ENCODE data around the gene CBR1.

DNA sequence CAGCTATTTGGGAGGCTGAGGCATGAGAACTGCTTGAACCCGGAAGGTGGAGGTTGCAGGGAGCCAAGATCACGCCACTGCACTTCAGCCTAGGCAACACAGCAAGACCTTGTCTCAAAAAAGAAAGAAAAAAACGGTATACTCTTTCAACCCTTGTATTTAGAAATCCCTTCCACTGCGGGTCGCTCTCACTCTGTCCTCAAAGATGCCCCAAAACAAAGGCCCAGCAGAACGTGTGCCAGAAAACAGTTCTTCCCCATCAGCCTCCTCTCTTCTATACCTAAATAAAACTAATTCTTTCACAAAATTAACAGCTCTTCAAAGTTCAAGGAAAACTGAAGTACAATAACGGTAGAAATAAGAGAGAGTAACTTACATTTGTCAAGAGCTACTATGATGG is 22.7 kb upstream of the CBR1 start:
- TF ChIP-seq ZNF670 (CRISPR knock-in tag; IDR thresholded peaks at IDR 0.05; ENCODE audit: borderline replicate concordance) (no peak), KAT8 (CRISPR knock-in tag; IDR thresholded peaks at IDR 0.05) (no peak)
